ENCODE results near the gene ABHD11. TPM values are rescaled to one million over a fixed set of nuclear protein-coding genes. Genes with fewer than 3 reads are reported as not detected.
"Not testable (repeated sequence)": the region's sequence is repeated elsewhere in the genome, so short reads cannot be mapped to it uniquely, and the experiment has no call there.

ABHD11 gene
- total RNA-seq, 1 experiment from 2014 or later, result 11.8 TPM

DNA sequence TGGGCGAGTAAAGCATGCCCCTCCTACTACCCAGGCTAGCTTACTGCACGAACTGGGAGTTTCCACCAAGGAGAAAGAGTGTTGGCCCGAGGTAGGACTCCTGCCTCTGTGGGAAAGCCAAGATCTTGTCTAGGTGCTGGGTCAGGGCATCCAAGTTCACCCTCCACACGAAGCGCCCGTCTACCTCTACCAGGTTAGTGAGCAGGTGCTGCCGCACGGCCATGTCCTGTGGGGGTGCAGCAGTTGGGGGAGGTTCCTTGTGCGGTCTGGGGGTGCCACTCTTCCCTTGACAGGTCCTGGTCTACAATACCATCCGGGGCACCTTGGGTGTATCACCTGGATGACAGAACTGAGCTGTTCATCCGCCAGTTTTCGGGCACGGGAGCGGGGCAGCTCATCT is 1.7 kb downstream of the ABHD11 start:
- H3K4me3 ChIP-seq, result no peak overlapping the region
- no peaks in the 10 kb centered on the region for H3K27me3 ChIP-seq
- no peaks in the 10 kb centered on the region for H3K9me3 ChIP-seq (replicated peaks)
- no peaks in the 10 kb centered on the region; the same call in 1 of the 2 replicates for H3K36me3 ChIP-seq
- no peak overlapping the region for H3K27ac ChIP-seq
- no peak for DNase-seq
- H3K4me1 ChIP-seq, result peaks cover 4% of the 10 kb centered on the region

DNA sequence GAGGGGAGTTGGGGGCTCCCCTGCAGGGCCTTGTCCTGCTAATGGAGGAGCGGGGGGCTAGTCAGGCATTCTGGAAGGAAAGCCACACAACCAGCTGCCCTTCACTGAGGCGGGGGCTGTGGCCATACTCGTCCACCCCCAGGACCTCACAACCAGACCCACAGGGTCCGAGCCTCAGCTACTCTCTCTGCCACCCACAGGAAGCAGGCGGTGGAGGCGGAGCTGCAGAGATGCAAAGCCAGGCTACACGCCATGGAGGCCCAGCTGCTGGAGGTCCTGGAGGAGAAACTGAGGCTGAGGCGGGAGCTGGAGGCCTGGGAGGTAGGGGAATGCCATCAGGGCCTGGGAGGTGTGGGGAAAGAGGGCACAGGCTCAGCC is 3.1 kb downstream of the ABHD11 start:
- Histone ChIP-seq H3K4me1 (no peaks in the 10 kb centered on the region), H3K27me3 (no peaks in the 10 kb centered on the region), H3K36me3 (no peaks in the 10 kb centered on the region; the same call in 1 of the 2 replicates), H3K4me3 (no peak overlapping the region), H3K9me3 (replicated peaks) (no peaks in the 10 kb centered on the region), H3K27ac (no peak overlapping the region)
- DNase-seq, result no peak

DNA sequence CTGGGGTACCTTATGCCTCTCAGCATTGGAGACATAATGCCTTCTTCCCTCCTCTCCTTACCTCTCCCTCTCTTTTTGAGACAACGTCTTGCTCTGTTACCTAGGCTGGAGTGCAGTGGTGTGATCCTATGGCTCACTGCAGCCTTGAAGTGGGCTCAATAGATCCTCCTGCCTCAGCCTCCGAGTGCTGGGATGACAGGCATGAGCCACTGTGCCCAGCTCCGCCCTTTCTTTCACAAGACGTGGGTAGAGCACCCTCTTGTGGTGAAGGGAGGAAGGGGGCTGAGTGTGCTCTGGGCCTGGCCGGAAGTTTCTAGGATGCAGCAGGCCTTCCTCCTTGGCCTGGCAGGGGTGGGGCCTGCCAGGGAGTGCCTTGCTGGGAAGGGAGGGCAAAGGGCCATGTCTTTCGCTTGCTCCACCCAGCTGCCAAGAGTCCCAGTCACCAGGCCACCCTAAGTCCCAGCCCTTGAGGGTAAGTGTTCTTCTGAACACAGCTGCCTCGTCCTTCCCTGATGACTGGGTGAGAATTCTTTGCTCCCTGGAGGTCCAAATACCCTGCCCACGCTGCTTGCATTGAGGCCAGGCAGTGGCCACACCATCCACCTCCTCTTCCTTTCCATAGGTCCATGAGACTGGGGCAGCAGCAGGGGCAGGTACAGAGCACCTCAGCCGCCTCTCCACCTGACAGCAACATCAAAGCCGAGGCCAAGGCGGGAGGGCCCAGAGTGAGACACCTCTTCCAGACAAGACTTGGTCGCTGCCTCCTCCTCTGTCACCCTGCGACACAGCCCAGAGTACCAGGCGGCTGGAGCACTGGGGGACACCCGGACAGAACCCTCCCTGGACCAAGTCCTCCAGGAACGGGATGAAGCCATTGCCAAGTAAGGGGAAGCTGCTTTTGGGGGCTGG is 3.7 kb downstream of the ABHD11 start:
- Histone ChIP-seq H3K4me1 (no peaks in the 10 kb centered on the region), H3K27ac (no peak overlapping the region)
- peak; percentile 84 to 95 for DNase-seq

DNA sequence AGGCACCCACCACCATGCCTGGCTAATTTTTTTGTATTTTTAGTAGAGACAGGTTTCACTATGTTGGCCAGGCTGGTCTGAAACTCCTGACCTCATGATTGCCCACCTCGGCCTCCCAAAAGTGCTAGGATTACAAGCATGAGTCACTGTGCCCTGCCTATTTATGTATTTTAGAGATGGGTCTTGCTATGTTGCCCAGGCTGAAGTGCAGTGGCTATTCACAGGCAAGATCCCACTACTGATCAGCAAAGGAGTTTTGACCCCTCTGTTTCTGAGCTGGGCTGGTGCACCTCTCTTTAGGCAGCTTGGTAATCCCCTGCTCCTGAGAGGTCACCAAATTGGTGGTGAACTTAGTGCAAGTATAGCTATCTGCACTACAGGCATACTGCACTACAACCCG is 6.2 kb downstream of the ABHD11 start:
- no peaks in the 10 kb centered on the region; the same call in 1 of the 2 replicates for H3K36me3 ChIP-seq
- no peak for DNase-seq
- no peak overlapping the region for H3K27ac ChIP-seq
- H3K9me3 ChIP-seq (replicated peaks), result no peaks in the 10 kb centered on the region
- no peak overlapping the region for H3K4me3 ChIP-seq
- no peaks in the 10 kb centered on the region for H3K4me1 ChIP-seq
- H3K27me3 ChIP-seq, result no peaks in the 10 kb centered on the region

More for the DNA sequence above, 3.7 kb downstream of the ABHD11 start:
- Histone ChIP-seq H3K4me3 (no peak overlapping the region), H3K36me3 (no peaks in the 10 kb centered on the region; the same call in 1 of the 2 replicates), H3K9me3 (replicated peaks) (no peaks in the 10 kb centered on the region), H3K27me3 (no peaks in the 10 kb centered on the region)

DNA sequence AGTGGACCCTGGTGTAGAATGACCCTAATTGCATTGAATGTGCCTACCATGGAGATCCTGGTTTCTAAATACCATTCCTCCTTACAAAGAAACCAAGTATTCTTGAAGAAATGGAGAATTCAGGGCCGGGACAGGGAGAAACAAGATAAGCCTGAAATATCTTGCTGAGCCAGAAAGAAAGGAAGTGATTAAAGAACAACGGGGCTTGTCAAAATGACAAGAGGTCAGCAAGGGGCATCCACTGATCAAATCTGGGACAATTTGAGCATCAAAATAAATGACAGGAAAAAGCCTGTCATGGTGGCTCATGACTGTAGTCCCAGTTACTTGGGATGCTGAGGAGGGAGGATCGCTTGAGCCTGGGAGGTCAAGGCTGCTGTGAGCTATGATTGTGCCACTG is 8.1 kb downstream of the ABHD11 start:
- Histone ChIP-seq H3K4me1 (no peaks in the 10 kb centered on the region), H3K9me3 (replicated peaks) (no peaks in the 10 kb centered on the region), H3K4me3 (no peak overlapping the region), H3K27me3 (no peaks in the 10 kb centered on the region), H3K36me3 (no peaks in the 10 kb centered on the region), H3K27ac (no peak overlapping the region)
- no peak for DNase-seq

DNA sequence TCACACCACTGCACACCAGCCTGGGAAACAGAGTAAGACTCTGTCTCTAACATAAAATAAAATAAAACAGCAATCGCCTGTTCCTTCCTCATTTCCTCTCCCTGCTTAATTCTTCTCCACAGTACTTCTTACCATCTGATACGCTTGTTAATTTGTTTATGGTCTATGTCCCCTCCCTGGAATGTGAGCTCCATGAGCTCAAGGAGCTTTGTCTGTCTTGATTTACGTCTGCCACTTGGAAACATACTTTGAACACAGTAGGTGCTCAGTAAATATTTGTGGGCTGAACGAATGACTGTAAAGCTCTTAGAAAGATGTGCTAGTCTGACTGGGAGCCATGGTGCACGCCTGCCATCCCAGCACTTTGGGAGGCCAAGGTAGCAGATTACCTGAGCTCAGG is 10.1 kb downstream of the ABHD11 start:
- Histone ChIP-seq H3K36me3 (no peaks in the 10 kb centered on the region), H3K9me3 (replicated peaks) (no peaks in the 10 kb centered on the region), H3K27me3 (no peaks in the 10 kb centered on the region), H3K4me1 (no peaks in the 10 kb centered on the region), H3K4me3 (no peak overlapping the region), H3K27ac (no peak overlapping the region)
- DNase-seq, result no peak

DNA sequence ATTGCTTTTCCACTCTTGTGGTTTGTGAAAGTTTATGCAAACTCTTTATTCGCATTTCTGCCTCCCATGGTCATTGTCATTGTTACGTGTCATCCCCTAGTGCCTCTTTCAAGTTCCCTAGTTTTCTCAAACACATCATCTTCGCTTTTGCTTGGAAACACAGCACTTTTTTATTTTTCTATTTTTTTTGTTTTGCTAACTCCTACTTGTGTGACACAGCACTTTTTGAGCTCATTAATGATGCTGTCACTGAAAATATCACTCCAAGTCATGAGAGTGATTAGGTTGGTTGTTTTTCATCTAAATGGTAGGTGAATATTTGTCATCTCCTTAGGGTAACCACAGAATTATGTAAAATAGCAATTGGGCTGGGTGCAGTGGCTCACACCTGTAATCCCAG is 10.7 kb downstream of the ABHD11 start:
- no peaks in the 10 kb centered on the region for H3K9me3 ChIP-seq (replicated peaks)
- H3K4me3 ChIP-seq, result no peak overlapping the region
- no peaks in the 10 kb centered on the region for H3K36me3 ChIP-seq
- DNase-seq, result no peak
- H3K27me3 ChIP-seq, result no peaks in the 10 kb centered on the region
- H3K27ac ChIP-seq, result no peak overlapping the region
- H3K4me1 ChIP-seq, result no peaks in the 10 kb centered on the region

DNA sequence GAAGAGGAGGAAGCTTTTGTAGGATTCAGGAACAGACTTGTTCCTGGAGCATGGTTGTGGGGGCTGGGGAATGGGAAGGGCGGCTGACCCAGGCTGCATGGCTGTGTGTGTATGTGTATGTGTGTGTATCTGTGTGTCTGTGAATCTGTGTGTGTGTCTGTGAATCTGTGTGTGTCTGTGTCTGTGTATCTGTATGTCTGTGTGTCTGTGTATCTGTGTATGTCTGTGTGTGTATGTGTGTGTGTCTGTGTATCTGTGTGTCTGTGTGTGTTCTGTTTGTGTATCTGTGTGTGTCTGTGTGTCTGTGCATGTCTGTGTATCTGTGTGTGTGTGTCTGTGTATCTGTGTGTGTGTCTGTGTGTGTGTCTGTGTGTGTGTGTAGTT is 12.5 kb downstream of the ABHD11 start:
- Histone ChIP-seq H3K27me3 (no peaks in the 10 kb centered on the region), H3K4me3 (no peak overlapping the region), H3K9me3 (replicated peaks) (no peaks in the 10 kb centered on the region), H3K4me1 (peaks cover 3% of the 10 kb centered on the region; the same call in 1 of the 2 replicates), H3K27ac (no peak overlapping the region), H3K36me3 (no peaks in the 10 kb centered on the region)
- no peak for DNase-seq

DNA sequence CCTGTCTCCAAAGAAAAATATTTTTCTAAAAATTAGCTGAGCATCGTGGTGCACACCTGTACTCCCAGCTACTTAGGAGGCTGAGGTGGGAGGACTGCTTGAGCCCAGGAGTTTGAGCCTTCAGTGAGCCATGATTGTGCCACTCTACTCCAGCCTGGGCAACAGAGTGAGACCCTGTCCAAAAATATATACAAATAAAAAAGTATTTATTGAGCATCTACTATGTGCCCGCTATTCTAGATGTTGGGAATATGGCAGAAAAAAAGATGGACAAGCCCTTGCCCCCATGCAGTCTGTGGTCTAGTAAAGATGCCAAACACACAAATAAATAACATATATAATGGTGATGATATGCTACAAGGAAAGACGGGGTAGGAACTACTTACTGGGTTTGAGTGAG is 14.8 kb downstream of the ABHD11 start:
- no peaks in the 10 kb centered on the region for H3K27me3 ChIP-seq
- no peaks in the 10 kb centered on the region for H3K36me3 ChIP-seq
- H3K27ac ChIP-seq, result no peak overlapping the region
- no peaks in the 10 kb centered on the region for H3K9me3 ChIP-seq (replicated peaks)
- no peak for DNase-seq
- H3K4me1 ChIP-seq, result peaks cover 5% of the 10 kb centered on the region; the same call in 1 of the 2 replicates
- no peak overlapping the region for H3K4me3 ChIP-seq

DNA sequence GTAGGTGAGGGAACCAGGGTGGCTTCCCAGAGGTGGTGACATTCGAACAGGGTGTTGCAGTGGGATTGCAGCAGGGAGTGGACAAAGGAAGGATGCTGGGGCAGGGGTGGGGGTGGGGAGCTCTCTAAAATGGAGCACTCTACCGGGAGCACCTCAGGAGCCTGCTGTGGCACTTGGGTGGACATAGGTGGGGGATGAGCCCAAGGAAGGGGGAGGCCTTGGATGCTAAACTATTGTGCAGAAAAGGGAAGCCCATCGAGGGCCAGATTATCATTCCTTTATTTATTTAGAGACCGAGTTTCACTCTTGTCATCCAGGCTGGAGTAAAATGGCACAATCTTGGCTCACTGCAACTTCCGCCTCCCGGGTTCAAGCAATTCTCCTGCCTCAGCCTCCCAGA is 15.8 kb downstream of the ABHD11 start:
- no peak overlapping the region for H3K27ac ChIP-seq
- H3K9me3 ChIP-seq (replicated peaks), result no peaks in the 10 kb centered on the region
- H3K27me3 ChIP-seq, result no peaks in the 10 kb centered on the region
- no peaks in the 10 kb centered on the region for H3K36me3 ChIP-seq
- peaks cover 15% of the 10 kb centered on the region for H3K4me1 ChIP-seq
- DNase-seq, result no peak
- no peak overlapping the region for H3K4me3 ChIP-seq

DNA sequence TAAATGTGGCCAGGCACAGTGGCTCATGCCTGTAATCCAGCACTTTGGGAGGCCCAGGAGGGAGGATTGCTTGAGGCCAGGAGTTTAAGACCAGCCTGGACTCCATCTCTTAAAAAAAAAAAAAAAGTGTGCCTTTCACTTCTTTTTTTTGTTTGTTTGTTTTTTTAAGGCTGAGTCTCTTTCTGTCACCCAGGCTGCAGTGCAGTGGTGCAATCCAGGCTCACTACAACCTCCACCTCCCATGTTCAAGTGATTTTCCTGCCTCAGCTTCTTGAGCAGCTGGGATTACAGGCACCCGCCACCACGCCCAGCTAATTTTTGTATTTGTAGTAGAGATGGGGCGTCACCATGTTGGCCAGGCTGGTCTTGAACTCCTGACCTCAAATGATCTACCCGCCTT is 16.4 kb downstream of the ABHD11 start:
- H3K4me3 ChIP-seq; H3K36me3 ChIP-seq; DNase-seq; H3K9me3 ChIP-seq (replicated peaks); H3K27ac ChIP-seq; H3K27me3 ChIP-seq: not testable (repeated sequence)
- peaks cover 21% of the 10 kb centered on the region for H3K4me1 ChIP-seq

DNA sequence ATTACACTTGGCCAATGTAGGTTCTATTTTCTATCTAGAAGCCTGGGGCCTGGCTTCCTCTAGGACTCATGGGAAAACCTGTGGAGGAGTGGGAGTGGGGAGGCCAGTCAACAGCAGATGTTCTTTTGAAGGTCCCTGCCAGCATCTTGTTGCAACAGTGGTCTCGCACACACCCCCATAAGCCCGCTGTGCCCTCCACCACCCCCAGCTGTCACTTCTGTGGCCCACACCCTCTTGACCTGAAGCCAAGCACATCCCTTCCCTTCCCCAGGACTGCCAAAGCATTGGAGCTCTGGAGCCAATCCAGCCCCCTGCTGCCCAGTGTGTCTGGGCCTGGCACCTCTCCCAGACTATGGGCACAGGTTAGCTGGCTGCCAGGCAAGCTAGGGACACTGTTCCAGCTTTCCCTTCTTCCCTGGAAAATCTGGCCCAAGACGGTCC is 17.2 kb downstream of the ABHD11 start:
- H3K27ac ChIP-seq, result no peak overlapping the region
- H3K9me3 ChIP-seq (replicated peaks), result no peaks in the 10 kb centered on the region
- peaks cover 26% of the 10 kb centered on the region for H3K4me1 ChIP-seq
- H3K4me3 ChIP-seq, result no peak overlapping the region
- DNase-seq, result peak; percentile 71 to 74
- H3K27me3 ChIP-seq, result no peaks in the 10 kb centered on the region
- H3K36me3 ChIP-seq, result no peaks in the 10 kb centered on the region

DNA sequence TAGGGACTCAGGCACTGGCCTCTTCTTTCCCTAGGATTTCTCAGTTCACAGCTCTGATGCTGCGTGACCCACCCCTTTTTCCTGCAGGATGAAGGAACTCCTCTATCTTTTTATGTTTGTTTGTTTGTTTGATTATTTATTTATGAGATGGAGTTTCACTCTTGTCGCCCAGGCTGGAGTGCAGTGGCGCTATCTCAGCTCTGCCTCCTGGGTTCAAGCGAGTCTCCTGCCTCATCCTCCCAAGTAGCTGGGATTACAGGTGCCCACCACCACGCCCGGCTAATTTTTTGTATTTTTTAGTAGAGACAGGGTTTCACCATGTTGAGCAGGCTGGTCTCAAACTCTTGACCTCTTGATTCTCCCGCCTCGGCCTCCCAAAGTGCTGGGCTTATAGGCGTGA is 18.2 kb downstream of the ABHD11 start:
- not testable (repeated sequence) for DNase-seq; H3K27me3 ChIP-seq; H3K4me3 ChIP-seq; H3K27ac ChIP-seq; H3K36me3 ChIP-seq; H3K9me3 ChIP-seq (replicated peaks)
- H3K4me1 ChIP-seq, result peaks cover 32% of the 10 kb centered on the region

DNA sequence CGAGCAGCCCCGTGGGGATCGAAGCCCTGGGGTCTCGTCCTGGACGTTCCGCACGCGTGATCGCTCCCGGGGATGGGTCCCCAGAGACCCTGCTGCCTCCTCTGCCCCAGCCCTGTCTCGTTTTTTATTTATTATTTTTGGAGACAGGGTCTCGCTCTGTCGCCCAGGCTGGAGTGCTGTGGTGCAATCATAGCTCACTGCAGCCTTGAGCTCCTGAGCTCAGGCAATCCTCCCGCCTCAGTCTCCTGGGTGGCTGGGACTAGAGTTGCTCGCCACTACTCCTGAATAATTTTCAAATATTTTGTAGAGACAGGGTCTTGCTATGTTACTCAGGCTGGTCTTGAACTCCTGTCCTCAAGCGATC is 18.8 kb downstream of the ABHD11 start:
- Histone ChIP-seq H3K27ac (no peak overlapping the region), H3K4me1 (peaks cover 39% of the 10 kb centered on the region)
- DNase-seq, result no peak

DNA sequence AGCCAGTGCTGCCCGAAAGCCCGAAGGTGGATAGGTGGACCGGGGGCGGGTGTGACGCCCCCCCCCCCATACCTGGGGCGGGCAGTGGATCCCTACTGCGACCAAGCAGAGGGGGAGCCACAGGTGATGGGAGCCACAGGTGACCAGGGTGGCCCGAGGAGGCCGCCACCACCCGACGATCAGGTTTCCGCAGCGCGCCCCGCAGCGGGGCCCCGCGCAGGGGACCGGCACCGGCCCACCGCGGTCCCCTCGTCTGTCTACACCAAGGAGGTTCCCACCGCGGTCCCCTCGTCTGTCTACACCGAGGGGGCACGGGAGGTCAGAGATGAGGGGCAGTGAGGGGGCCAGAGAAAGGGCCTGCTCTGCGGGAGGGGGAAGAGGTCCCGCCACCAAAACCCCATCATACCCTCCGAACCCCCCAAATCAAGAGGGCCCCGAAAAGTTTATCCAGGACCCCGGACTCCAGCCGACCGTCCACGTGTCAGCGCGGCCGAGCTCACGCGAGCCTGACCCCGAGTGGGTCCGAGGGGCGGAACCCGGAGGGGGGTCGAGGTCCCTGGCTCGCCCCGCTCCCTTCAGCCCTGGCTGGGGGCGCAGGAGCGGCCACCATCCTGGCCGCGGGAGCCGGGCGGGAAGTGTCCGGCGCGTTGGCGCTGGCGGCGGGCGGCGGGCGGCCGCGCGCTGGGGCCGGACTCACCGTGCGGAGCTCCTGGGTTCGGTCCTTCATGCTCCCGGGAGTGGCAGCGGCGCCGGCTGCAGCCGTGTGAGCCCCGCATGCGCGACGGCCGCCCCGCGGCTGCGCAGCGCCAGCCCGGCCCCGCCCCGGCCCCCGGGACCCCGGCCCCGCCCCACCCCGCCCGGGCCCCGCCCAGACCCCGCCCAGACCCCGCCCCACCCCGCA is 19.4 kb downstream of the ABHD11 start, which contains the start of gene STX1A:
Gene STX1A, minus strand, starts transcription at position 765 of the 901 bp plus-strand sequence. Its CDS starts 38 bp downstream, at position 727.
- Histone ChIP-seq H3K36me3 (no peaks in the 10 kb centered on the region), H3K27me3 (no peaks in the 10 kb centered on the region), H3K4me1 (peaks cover 39% of the 10 kb centered on the region), H3K4me3 (peak within 1 kb of the TSS; percentile 88), H3K9me3 (replicated peaks) (no peaks in the 10 kb centered on the region), H3K27ac (no peak within 1 kb of the TSS)
- peak; percentile 78 to 80 for DNase-seq

More for the DNA sequence above, 18.8 kb downstream of the ABHD11 start:
- Histone ChIP-seq H3K4me3 (peak overlapping the region; percentile 88), H3K36me3 (no peaks in the 10 kb centered on the region), H3K27me3 (no peaks in the 10 kb centered on the region), H3K9me3 (replicated peaks) (no peaks in the 10 kb centered on the region)
